Glomerular visceral epithelial cell (primary cell): ENCODE measurements around the gene SZRD1.

Source experiments
- DNase-seq: peaks from one replicate; pipeline ENCODE4 v3.0.0-alpha.2; 2016; ENCODE audit errors: extremely low spot score

SZRD1 gene

DNA sequence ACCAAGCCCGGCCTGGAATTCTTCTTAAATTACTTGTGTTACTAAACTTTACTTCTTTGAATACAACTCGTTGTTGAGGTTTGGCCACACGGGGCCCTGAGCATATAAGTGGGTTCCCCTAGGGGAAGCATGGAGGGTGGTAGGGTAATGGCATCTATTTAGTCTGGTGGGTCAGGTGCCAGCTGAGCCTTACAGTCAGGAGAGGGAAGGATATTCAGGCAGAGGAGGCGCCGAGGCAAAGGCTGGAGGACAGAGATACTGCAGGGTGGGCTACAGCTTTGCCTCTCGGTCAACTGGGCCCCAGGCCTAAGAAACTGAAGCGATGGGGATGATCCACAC, 73.1 kb downstream of the SZRD1 start:
- DNase-seq = no peak

DNA sequence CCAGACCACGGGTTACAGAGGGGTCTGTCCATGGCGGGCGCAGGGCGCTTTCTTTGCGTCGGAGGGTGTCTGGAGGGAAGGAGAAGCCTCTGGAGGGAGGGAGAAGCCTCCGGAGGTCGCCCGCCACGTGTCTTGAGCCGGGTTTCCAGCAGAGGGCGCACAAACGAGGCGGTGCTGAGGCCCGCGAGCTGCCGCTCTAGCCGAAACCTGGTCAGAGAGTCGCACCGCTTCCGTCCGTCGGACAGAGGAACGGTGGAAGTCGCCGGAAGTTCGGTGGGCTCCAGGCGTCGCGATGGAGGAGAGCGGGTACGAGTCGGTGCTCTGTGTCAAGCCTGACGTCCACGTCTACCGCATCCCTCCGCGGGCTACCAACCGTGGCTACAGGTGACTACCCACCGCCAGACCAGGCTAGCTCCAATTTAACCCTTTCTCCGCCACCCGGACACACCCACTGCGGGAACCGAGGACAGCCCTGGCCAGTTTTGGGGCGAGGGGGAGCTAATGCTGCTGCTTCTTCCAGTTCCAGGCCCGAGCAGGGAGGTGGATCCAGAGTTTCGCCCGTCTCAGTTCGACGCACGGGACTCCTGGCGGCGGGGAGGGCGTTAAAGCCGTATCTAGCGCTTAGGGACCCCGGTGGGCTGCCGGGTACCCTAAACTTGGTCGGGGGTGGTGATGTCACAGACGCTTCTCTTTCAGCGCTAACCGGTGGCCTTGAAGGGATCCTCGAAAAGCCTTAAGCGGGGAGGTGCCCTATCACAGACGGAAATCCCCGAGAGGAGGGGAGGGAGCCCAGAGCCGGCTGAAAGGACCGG, 73.6 kb downstream of the SZRD1 start, which contains the start of gene NECAP2:
Gene NECAP2 (plus strand): TSS at position 255 of the 812 bp plus-strand sequence. CDS start 38 bp downstream, at position 293.
- peak; percentile 93 for DNase-seq

DNA sequence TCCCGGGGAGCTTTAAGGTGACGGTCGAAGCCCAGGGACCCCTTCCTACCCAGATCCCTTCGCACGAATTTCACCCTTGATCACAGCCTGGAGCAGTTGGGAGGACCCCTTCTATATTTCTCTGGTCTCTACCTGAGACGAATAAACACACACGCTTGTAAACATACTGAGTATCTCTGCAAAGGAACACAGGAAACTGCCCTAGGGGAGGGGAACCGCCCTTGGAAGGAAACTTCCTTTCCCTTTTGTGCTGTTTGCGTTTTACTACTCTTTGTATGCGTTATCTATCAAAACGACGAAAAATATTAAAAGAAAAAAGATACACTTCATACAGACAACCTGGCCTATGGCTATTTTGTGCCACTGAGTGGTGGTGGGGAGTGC, 74.2 kb downstream of the SZRD1 start:
- DNase-seq = no peak

DNA sequence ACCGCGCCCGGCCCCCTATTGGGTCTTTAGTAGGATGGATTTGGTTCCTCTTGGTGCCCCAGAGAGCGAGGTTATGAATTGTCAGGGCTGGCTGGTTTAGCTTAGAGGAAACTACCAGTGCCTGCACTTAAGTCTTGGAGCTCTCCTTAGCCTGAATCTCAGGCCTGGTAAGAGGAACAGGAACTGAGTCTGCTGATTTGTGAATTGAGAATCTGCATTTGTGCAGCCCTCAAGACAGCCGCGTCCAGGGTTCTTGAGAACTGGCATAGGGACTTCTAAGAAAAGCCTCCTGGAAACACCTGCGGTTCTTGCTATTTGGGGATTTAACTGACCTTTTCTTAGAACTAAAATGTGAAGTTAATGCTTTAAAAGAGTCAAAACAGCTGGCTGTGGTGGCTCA, 75.2 kb downstream of the SZRD1 start:
- no peak for DNase-seq

DNA sequence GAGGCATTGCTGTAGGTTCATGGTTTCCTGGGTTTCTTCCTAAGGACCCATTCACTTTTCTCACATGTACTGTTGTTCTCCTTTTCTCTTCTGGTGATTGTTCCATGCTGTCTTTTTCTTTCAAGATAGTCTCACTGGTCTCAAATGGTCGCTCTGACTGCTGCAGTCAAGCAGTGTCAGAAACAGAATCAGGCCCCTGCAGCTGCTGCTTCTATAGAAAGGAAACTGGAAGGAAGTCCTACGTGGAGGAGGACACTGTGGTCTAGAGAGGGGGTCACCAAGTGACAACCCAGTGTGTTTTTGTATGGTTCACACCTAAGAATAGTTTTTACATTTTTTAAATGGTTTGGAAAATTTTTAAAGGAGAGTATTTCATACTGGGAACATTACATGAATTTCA, 75.9 kb downstream of the SZRD1 start:
- DNase-seq = no peak

DNA sequence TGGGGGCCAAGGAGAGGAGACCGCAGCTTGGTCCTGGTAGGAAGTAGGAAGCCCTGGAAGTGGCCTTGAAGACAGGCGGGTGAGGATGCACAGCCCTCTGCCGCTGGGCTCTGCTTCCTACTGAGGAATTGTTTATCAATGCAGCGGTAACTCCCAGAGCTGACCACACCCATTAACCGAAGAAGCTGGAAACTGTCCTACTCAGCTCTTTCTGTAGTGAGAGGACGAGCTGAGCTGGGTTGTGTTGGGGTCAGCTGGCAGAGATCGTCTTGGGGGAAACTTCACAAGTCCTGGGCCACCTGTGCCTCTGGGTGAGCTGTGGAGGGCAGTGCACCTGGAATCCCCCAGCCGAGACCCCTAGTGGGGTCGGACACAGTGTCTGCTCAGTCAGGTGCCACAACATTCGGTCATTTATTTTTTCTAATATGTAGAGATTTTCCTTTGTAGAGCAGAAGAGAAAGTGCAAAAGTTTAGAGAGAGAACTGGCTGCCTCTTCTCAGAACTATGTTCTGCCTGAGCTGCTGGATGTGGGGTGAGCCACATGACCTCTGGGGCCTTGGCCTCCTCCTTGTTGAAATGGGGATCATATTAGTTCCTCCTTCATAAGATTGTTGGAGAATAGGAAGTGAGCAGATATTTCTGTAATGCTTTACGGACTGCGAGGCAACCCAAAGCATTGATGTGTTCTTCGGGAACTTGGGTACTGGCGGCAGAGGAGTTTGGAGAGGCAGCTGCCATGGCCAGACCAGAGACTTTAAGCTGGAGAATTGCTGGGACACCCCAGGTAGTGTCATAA, 77.1 kb downstream of the SZRD1 start:
- no peak for DNase-seq

DNA sequence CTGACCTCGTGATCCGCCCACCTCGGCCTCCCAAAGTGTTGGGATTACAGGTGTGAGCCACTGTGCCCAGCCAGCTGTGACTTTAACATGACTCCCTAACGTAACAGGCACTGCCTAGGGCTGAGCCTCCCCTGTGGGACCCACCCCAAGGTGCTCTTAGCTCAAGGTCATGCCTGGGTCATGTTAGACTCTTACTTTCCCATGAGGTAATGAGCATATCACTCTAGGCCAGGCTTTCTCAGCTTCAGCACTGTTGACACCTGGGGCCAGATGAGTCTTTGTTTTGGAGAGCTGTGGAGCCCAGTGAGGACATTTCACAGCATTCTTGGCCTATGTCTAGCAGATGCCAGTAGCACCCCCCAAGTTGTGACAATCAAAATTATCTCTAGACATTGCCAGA, 78.0 kb downstream of the SZRD1 start:
- DNase-seq = no peak

DNA sequence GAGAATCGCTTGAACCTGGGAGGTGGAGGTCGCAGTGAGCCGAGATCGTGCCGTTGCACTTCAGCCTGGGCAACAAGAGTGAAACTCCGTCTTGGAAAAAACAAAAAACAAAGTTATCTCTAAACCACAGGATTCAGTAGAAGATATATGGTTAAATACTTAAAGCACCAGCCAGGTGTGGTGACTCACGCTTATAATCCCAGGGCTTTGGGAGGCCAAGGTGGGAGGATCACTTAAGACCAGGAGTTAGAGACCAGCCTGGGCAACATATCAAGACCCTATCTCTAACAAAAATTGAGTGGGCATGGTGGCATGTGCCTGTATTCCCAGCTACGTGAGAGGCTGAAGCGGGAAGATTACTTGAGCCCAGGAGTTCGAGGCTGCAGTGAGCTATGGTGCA, 79.1 kb downstream of the SZRD1 start:
- no peak for DNase-seq

DNA sequence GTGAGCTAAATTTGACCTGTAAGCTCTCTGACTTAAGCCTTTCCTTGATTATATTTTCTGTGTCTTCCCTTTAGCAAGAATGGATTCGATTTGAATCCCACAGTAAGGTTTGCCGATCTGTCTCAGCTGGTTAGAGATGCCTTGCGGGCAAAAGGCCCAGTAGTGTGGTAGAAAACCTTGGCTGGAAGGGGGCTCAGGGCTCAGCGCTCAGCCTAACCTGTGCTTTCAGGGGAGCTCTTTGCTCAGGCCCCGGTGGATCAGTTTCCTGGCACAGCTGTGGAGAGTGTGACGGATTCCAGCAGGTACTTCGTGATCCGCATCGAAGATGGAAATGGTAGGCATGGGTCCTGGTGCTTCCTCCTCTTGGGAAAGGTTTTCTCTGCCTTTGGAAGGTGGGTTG, 80.6 kb downstream of the SZRD1 start:
- no peak for DNase-seq
